COR-L47 (cell line): ENCODE measurements around the gene ZNF827.

Experiments used
- DNase-seq: peaks from one replicate; lab custom pipeline; 2025; lab: John Stamatoyannopoulos, UW

ZNF827 gene

DNA sequence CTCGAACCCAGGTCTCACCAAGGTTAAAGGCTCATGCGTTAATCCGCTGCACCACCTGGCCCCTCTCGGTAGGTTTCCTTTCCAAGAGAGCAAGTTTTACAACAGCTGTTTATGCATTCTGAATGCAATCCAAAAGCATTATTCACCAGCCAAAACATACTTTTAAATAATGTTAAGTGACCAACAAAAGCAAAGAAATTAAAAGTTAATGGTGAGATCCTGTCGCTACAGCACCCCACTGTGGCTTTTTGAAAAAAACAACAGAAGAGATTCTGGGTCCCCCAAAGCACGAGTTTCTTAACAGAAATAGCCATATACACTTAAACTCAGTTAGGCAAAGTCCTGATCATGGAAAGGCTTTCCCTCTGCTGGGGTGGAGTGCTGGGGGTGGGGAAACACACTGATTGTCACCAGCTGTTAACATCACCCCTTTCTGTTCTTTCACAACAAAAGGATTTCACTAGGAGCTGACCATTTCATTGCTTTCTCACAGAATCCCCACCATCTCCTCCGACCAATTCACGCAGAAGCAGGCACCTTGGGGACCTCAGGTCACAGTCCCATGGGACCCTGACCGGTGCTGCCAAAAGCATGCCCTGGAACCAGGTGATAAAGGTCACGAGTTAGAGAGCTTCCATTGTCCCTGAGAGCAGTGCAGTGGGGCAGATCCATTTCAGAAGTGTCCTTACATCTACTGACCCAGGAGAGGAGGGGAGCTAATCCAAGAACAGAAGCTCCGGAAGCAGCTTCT is 51.2 kb downstream of the ZNF827 start:
- no peak for DNase-seq

DNA sequence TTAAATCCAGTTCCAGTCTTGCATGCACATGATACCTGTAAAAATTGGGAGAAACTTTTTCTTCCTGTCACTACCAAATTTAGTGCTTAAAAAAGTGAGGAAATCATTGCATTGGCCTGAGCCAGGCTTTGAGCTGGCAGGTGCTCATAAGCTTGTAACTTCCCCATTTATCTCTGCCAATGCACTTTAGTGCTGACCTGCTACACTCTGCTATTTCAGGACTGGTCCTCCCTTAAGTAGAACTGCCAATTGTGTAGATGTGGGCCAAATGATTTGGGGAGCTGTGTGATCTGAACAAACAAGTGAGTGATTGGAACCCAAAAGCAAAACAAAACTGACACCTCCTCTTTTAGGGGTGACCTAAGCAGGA is 51.8 kb downstream of the ZNF827 start:
- DNase-seq, result no peak

DNA sequence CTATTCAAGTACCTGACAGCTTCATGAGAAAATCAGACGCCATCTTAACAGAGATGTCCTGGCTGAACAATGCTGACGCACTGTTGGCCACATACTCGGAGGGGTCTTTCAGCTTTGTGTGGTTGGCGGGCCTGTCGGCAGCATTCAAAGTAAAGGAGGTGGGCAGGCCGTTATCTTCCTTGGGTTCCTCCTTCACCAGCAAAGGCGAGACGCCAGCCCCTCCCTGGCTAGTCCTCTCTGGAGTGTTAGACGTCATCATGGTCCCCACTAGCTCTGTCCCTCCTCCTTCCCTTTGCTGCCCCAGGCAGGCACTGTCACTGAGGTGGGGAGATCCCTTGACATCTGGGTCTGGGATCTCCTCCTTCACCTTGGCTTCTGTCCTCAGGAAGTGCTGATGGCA is 53.0 kb downstream of the ZNF827 start:
- DNase-seq, result no peak

DNA sequence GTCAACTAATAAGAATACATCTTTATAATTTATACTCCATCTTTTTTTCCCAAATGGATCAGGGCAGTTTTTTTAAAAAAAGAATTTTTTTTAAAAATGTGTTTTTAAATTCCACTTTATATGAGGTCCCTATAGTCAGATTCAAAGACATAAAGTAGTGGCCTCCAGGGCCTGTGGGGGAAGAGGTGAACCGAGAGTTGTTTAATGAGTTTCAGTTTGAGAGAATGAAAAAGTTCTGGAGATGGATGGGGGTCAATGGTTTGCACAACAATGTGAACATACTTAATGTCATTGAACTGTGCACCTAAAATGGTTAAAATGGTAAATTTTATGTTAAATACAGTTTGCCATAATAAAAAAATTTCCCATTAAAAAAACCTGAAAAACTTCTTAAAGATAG is 53.8 kb downstream of the ZNF827 start:
- no peak for DNase-seq

DNA sequence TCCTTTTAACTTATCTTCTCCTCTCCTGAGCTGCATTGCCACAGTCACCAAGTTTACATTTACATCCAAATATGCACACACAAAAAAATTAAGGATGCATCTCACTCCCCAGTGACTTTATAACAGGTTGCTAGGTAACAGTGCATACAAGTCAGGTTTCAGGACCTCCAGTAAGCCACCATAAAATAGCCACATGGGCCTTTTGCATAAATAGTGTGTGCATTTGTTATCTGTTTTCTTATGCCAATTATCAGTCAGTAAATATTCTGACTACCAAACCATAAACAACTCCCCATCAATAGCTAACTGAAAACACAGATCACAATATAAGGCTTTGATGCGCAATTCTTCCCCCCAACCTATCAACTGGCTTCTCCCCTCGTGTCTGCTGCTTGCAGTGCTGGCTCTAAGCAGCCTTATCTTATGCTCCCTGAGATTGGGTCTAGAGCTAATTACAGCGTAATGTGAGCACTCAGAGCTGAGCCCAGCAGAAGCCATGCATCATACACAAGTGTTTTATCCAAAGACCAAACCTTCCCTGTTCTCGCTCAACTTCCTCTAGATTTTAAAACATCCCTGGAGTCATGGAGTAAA is 55.4 kb downstream of the ZNF827 start:
- DNase-seq, result no peak

DNA sequence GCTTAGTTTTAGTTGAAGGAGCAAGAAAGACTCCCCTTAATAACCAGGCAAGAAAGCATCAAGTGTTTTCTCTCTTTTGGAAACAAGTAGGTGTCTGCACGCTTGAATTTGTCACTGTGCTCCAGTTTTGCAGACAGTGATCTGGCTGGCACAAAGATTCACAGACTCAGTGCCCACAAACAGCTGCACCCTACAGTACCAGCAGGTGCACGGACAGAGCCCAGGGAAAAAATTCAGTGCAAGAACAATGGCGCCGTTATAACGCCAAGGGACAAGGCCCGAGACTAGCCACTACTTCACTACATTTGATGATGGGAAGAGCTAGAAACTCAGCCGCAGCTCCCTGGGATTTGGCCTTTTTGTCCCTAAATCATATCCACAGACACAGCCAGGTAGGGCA is 56.0 kb downstream of the ZNF827 start:
- DNase-seq, result no peak

DNA sequence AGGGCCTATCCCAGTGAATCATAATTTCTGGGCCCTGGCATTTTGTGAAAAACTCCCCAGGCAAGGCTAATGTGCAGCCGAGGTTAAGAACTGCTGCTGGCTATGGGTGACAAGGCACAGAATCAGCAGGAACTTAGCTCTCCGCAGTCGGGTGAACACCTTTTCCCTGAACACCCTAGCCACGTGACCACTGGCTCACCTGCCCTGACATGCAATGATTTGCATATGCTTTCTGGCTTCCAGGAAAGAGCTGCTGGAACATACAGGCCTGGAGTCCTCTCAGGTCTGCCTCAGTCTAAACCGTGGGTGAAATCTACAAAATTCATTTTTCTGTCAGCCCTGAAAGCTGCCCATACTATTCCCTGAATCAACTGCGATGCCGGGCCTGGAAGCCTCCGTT is 56.6 kb downstream of the ZNF827 start:
- DNase-seq, result peak; percentile 62

DNA sequence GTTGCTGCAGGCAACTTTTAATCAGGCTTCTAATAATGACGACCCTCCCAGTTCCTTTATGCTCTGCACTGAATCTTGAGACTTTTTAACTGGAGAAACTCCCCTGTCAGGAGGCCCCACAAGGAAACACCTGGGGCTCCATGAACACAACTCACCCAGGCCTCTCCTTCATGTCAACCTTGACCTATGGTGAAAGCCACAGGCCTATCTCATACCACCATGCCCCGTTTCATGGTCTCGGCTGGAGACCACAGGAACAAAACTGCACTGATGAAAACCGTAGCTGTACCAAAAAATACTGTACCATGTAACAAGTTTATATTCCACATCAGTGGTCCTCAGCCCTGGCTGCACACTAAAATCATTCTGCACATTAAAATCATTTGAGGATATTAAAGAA is 57.0 kb downstream of the ZNF827 start:
- no peak for DNase-seq

DNA sequence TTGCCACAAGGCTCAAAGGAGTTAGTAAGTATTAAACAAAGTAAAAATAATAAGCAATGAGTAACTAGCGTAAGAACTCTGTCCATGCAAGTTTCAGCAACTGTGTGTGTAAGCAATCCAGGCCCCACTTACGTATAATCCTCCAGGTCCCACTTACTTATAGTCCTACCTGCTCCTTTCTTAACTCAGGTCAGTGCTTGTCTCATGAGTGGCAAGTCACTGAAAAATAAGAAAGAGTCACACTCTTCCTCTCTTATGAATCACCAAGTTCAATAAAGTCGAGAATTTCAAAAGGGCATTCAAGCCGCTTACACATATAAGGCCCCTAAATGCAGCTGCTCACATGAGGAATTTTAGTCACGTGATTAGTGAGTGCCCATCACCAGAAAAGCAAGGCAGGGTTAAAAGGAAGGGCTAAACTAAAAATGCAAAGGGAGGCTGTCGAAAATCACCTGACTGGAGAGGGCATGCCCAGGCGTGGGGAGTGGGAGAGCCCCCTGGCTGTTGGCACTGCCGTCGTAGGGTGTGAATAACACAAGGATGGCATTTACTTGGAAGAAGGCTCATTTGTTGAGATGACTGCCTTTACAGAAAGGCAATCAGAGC is 58.2 kb downstream of the ZNF827 start:
- no peak for DNase-seq

DNA sequence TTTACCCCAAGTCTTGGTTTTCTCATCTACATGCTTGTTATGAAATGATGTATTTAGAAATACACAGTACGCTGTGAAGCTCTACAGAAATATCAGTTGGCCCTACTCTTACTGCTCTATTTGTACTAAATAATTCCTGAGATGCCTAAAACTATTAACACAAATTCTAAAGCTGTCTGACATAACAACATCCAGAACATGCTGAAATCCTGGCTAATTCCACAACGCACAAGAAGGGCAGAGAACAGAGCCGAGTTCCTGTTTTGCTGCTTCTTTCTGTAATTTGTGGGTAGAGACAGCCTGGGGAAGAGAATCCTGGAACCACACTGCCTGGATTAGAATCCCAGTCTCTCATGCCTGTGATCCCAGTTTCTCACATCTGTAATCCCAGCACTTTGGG is 59.0 kb downstream of the ZNF827 start:
- DNase-seq, result no peak

DNA sequence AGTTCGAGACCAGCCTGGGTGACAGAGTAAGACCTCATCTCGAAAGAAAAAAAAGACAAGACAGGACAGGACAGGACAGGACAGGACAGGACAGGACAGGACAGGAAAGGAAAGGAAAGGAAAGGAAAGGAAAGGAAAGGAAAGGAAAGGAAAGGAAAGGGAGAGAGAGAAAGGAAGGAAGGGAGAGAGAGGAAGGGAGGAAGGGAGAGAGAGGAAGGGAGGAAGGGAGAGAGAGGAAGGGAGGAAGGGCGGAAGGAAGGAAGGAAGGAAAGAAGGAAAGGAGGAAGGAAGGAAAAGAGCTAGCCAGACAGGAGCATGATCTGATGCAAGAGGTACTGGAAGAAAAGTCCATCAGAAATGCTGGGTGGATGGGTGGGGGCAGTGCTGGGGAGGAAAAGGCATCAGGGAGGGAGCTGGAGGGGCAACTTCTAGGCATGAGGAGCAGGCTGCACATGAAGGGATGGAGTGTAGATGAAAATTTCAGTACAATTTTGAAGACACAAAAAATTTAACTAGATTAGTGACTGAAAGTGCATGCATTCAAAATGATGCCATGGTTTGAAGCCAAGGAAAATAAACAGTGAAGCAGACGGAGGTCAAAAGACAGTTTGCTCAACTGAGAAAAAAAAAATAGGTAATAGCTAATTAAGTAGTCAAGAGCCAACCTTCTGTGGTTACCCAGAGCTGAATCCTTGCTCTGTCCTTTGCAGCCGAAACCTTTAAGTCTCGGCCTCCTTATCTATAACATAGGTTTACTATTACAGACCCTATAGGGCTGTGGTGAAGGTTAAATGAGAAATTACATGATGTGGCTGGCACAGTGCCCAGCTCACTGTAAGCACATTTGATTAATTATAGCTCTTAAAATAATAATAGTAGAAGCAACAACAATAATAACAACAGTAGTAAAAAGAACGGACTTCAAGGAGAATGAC is 59.9 kb downstream of the ZNF827 start:
- DNase-seq, result no peak

DNA sequence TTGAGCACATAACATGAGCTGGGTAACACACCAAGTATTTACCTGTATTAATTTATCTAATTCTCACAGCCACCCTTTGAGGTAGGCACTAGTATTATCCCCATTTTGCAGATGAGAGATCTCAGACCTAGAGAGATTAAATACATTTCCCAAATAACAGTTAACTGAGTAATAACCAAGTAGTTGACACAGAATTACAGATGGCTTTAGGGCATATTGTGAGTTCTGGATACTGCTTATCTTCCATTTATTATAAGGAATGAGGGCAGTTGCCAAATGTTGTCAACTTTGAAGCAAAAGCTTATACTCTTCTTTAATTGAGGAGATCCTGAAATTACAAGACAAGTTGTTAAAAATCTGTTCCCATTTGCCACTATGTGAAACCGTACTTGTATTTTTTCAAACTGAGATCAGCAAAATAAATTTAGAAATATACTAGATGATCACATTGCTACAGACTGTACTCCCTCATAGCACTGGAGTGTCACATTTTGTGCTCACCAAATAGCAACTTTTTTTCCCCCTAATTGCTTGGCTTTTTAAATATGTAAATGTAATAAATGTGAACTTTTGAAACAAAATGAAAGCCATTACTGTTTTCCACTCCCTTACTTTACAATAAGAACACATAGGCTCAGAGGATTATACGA is 62.0 kb downstream of the ZNF827 start:
- no peak for DNase-seq

DNA sequence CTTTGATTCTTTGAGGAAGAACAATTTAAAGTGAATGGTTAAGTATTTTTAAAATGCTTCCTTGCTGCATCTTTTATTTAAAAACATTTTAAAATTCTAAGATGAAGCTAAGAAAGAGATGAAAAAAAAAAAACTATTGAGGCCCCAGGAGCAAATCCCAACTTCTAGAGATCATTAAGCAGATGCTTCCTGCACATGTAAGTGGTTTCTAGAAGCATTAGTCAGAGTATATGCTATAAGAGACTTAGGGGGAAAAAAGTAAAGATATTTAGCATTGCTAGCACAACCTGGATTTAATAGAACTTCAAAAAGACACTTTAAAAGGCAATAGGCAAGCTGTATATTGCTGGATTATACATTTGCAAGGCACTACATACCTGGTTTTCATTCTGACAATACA is 64.7 kb downstream of the ZNF827 start:
- DNase-seq, result no peak

DNA sequence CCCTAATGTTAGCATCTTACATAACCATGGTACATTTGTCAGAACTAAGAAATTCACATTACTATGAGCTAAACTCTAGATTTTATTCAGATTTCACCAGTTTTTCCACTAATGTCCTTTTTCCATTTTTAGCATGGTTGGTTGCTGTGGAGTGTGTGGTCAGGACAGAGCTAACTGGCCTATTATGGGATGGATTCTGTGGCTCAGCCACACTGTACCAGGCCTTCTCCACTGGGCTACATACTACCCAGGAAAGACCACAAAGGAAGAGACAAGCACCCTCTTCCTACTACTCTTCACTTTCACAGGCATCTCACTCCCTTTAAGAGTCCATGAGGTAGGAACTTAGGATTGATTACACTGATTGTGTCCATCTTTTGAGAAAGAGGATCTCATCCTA is 67.4 kb downstream of the ZNF827 start:
- no peak for DNase-seq

DNA sequence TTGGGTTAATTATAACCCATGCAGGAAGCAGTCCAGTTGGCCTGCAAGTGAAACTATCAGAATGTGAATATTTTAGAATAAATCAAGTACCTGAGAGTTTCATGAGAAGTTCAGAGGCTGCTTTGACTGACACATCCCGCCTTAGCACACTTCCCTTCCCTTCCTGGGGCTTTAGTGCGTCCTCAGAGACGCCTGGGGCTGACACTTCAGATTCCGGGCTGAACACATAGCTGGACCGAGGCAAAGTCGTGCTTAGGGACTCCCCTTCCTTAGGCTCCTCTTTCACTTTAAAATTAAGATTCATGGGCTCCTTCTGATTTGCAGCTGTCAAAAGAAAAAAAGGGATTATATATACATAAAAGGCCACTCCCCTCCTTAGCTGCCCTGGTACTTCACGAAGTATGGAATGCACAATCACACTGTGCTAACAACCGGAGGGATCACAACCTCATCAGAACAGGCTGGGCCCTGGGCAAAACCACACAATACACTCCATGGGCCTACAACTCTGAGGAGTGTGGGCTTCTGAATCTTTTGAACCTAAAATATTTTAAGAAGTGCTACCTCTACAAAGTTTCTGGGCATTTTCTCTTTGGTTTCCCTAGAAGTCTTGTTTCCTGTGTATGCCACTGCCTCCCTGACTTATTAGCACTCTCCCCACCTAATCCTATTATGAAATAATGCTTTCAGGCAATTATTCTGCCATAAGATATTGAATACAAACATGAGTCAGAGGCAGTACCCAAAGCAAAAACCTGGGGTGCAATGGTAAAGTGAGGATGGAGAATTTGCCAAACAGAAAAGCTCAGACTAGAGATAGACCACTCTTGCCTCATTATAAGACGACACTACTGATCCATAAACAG is 68.2 kb downstream of the ZNF827 start:
- no peak for DNase-seq

DNA sequence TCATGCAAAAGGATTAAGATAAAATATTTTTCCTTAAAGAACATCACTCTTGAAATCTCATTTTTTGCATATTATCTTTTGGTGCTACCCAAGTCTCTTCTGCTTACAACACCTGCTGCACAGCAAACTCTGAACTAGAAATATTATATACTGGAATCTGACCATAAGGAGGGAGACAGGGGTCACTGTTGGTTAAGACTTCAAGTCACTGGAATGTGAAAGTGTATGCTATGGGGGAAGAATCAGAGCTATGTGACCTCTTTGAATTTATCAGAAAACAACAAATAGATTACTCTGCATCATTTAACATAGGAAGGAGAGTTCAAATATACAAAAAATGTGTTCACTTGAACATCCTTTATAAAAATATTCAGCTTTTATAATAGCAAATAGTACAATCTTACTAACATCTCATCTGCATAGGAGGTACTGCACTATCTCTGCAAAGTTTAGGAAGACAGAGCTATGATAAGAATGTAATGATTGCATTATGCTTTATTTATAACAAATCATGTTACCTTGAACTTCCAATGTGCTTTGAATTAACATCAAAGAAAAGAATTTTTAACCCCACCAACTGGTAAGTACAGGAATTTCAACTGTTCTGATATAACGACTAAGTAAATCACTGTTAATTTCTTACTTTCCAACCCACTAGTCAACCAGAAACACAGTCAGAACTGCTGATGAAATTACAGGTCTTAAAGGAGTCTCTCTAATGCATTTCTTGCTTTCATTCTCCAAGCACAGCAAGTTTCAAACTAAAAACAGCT is 69.8 kb downstream of the ZNF827 start:
- no peak for DNase-seq

DNA sequence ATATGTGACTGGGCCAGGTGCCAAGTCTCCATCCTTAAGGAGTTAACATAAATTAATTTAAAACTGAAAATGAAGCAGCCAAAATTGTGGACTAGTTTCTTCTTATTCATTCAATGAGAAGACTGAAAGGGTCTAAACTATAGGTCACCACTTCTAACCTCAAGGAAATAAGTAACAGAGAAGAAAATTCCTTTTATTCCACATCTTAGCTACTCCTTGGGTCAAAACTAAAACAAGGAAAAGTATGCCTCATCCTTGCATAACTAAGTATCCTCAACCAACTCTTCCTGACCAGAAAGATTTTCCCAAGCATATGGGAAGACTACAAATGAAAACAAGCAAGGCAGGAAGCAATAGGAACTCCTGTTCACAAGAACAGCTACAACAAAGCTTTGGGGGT is 71.2 kb downstream of the ZNF827 start:
- no peak for DNase-seq

DNA sequence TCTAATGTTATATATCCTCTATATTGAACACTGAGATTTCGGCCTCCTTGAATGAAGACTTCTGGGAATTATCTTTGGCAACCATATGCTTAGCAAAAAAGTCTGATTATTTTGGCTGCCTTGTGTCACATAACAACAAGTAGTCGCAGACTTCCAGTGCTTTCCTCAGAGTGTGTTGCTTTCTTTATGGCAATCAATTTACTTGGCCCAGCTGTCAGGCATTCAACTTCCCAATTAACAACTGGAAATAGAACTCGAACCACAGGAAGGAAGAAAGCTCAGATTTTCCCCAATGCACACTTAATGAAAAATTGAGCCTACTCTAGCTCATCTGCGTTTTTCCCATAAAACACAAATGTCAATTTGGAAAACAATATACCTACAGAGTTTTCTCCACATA is 71.6 kb downstream of the ZNF827 start:
- DNase-seq, result no peak

DNA sequence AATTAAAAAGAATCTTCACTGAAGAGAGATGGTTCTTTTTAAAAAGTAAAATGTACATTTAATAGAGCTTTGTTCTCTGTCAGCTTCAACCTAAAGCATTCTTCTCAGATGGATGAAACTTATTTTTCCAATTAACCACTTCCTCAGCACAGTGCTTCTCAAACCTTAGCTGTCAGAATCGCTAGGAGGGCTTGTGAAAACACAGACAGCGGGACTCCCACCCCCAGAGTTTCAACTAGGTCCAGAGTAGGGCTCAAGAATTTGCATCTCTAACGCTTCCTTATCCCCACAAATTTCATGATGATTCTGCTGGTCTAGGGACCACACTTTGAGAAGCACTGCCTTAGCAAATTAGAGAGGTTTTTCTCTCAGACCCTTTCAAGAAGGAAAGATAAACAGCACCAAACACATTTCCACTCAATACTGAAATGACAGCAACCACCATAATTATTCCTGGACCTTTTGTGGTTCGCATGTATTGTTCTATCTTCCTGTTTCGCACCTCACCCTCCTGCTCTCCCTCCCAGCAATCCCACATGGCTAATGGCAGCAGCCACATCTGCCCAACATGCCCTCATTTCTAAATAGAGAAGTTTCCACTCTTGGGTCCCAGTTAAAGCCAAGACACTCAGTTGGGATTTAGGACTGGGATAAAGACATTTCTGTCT is 73.2 kb downstream of the ZNF827 start:
- DNase-seq, result no peak

DNA sequence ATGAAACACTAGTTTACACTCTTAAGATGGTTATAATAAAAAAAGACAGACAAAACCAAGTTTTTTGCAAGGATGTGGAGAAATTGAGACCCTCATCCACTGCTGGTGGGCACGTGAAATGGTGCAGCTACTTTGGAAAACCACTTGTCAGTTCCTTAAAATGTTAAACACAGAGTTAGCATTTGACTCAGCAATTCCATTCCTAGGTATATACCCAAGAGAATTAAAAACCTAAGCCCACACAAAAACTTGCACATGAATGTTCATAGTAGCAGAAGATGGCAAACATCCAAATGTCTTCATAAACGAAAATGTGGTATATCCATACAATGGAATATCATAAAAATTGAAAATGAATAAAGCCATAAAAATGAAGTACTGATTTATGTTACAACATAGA is 75.4 kb downstream of the ZNF827 start:
- DNase-seq, result no peak
